ENCODE measurements around the gene IGFBP3. TPM values are rescaled to one million over a fixed set of nuclear protein-coding genes. Genes with fewer than 3 reads are reported as not detected.

The IGFBP3 gene
- total and polyA plus RNA-seq, 2 of the 13 experiments (the other 11 are each of a cell fraction or from before 2014, with no cell fraction given) = 57.5 TPM; not detected in 1

GRCh38 chr7:45893374-45893995 lies 27.6 kb downstream of the IGFBP3 start (continued):
- no peak for TF ChIP-seq ZEB1 (IDR thresholded peaks at IDR 0.05; ENCODE audit: insufficient replicate concordance, low read depth)
- no peak for TF ChIP-seq HNF4G (IDR thresholded peaks at IDR 0.05; ENCODE audit: borderline replicate concordance, low read depth, low read length)
- no peak for TF ChIP-seq HNF4G (CRISPR knock-in tag; IDR thresholded peaks at IDR 0.05; ENCODE audit: borderline replicate concordance, low read depth)
- TF ChIP-seq ZNF30 (CRISPR knock-in tag; IDR thresholded peaks at IDR 0.05) = no peak
- no peak for TF ChIP-seq ZNF687 (CRISPR knock-in tag; IDR thresholded peaks at IDR 0.05)
- TF ChIP-seq MZF1 (CRISPR knock-in tag; IDR thresholded peaks at IDR 0.05; ENCODE audit: borderline replicate concordance) = no peak
- no peak for TF ChIP-seq TCF12 (IDR thresholded peaks at IDR 0.05)
- no peak; the same call in 1 of the 2 replicates for TF ChIP-seq TCF12 (CRISPR knock-in tag; IDR thresholded peaks at IDR 0.05)
- TF ChIP-seq ZNF317 (CRISPR knock-in tag; IDR thresholded peaks at IDR 0.05) = no peak; the same call in 1 of the 2 replicates
- TF ChIP-seq ZFP82 (CRISPR knock-in tag; IDR thresholded peaks at IDR 0.05; ENCODE audit: borderline replicate concordance) = no peak
- TF ChIP-seq DMTF1 (CRISPR knock-in tag; IDR thresholded peaks at IDR 0.05) = no peak
- no peak for TF ChIP-seq ZNF292 (CRISPR knock-in tag; IDR thresholded peaks at IDR 0.05; ENCODE audit: borderline replicate concordance, low read depth)
- TF ChIP-seq ZNF598 (CRISPR knock-in tag; IDR thresholded peaks at IDR 0.05; ENCODE audit: borderline replicate concordance) = no peak
- TF ChIP-seq ATRX (CRISPR knock-in tag; IDR thresholded peaks at IDR 0.05; ENCODE audit: borderline replicate concordance) = no peak
- no peak; the same call in 1 of the 2 replicates for TF ChIP-seq MIER2 (CRISPR knock-in tag; IDR thresholded peaks at IDR 0.05)
- TF ChIP-seq ZNF547 (CRISPR knock-in tag; IDR thresholded peaks at IDR 0.05) = no peak
- no peak for TF ChIP-seq MED8 (CRISPR knock-in tag; IDR thresholded peaks at IDR 0.05; ENCODE audit: insufficient replicate concordance)
- TF ChIP-seq ZFP1 (CRISPR knock-in tag; IDR thresholded peaks at IDR 0.05) = peak; percentile 73; the same call in 1 of the 2 replicates
- TF ChIP-seq ZNF501 (CRISPR knock-in tag; IDR thresholded peaks at IDR 0.05) = no peak
- TF ChIP-seq ZMAT3 (CRISPR knock-in tag; conservative IDR thresholded peaks at IDR 0.05) = no peak; the same call in 1 of the 2 replicates
- no peak; the same call in 1 of the 2 replicates for TF ChIP-seq ZNF513 (CRISPR knock-in tag; conservative IDR thresholded peaks at IDR 0.05)
- no peak for TF ChIP-seq PHB2 (IDR thresholded peaks at IDR 0.05; ENCODE audit: partially characterized antibody)

Data from HepG2 (cell line).